HG03432 (cell line): ENCODE data around the gene GAS2L1.

Experiments used
- ATAC-seq: cut with Tn5 transposase; IDR thresholded peaks from one replicate; pipeline ENCODE4 v1.9.1; 2021; ENCODE audit warnings: mild to moderate bottlenecking, moderate library complexity; ENCODE audit not compliant: unreplicated experiment

GAS2L1 gene

DNA sequence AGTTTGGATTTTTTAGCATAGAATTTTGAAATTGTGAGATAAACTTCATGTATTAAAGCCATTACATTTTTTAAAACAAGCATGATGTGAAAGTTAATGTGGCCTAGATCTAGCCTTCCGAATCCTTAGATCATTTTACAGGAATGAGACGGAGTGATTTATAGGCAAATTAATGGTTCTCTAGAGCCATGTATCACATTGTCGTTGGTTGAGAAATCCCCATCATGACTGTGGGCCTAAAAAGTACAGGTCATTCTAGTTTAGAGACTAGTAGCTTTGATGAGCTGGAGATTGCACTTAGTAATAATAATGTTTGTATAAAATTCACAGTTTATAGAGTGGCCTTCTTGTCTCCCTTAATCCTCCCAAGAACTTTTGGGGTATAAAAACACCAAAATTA, 31.3 kb upstream of the GAS2L1 start:
- ATAC-seq: no peak

GRCh38 chr22:29275819-29276565, 30.5 kb upstream of the GAS2L1 start:
- no peak for ATAC-seq

DNA sequence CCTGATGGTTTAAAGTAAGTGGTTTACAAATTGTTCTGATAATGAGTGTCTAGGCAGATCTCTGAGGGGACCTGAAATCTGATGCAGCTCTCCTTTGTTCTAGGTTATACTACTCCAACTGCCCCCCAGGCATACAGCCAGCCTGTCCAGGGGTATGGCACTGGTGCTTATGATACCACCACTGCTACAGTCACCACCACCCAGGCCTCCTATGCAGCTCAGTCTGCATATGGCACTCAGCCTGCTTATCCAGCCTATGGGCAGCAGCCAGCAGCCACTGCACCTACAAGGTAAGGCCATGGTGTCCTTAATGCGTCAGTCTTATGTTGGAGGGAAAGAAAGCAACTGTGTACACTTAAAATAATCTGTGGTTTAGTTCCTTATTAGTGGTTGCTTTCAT, 28.5 kb upstream of the GAS2L1 start:
- ATAC-seq: no peak

GRCh38 chr22:29284196-29284595, 22.3 kb upstream of the GAS2L1 start:
- no peak for ATAC-seq

DNA sequence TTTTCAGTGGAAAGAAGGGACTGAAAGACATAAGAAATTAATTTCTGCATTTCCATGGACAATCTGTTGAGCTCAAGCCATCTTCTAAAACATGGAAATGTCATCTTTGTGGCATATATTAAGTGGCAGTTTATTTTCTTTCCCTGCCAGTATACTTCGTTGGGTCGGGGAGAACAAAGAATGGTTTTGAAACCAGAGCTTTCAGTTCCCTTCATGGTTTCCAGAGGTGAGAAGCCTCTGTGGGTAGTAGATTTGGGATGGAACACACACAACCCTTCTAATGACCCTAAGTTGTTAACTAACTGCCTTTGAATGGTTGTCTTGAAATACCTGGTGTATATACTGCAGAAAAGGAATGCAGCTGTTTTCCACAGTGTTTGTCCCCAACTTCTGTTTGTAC, 17.6 kb upstream of the GAS2L1 start:
- no peak for ATAC-seq

GRCh38 chr22:29290061-29290460, 16.4 kb upstream of the GAS2L1 start:
- no peak for ATAC-seq

DNA sequence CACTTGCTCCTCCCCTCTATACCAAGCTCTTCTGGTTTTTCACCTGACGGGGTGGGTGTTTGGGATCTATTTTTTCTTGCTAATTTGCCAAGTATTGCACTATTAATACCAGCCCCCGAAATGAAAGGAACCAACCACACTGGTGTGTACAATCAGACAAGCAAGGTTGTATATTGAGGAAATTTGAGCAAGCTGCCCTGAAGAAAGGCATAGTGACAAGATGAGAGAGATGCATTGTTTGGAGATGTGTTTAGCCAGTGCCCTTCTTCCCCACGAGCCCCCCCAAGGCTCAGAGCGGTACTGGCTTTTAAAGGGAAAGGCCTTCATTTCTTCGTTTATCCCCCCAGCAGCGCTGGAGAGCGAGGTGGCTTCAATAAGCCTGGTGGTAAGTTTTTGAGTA, 15.2 kb upstream of the GAS2L1 start:
- ATAC-seq: no peak

DNA sequence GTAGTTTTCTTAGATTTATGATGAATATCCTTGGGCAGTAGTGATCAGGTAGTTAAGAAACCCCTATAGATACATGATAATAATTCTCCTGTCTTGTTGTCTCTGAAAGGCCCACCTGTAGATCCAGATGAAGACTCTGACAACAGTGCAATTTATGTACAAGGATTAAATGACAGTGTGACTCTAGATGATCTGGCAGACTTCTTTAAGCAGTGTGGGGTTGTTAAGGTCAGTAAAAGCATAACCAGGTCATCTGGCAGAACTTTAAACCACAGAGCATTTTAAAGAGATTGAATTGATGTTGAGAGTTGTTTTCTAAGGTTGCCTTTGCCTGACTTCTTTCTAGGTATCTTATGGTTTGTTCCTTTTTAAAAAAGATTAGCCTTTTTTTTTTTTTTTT, 14.1 kb upstream of the GAS2L1 start:
- ATAC-seq: no peak

DNA sequence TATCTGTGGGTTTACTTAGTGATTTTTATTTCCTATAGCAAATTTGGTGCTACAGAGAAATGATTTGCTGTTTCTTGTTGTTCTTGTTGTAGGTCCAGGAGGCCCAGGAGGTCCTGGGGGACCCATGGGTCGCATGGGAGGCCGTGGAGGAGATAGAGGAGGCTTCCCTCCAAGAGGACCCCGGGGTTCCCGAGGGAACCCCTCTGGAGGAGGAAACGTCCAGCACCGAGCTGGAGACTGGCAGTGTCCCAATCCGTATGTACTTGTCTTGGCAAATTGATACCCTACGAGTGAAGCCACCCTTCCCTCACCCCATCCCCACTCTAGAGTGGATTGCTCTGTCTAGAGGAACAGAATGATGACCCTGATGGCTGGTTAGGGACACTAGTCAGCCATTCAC, 7.8 kb upstream of the GAS2L1 start:
- ATAC-seq: no peak

DNA sequence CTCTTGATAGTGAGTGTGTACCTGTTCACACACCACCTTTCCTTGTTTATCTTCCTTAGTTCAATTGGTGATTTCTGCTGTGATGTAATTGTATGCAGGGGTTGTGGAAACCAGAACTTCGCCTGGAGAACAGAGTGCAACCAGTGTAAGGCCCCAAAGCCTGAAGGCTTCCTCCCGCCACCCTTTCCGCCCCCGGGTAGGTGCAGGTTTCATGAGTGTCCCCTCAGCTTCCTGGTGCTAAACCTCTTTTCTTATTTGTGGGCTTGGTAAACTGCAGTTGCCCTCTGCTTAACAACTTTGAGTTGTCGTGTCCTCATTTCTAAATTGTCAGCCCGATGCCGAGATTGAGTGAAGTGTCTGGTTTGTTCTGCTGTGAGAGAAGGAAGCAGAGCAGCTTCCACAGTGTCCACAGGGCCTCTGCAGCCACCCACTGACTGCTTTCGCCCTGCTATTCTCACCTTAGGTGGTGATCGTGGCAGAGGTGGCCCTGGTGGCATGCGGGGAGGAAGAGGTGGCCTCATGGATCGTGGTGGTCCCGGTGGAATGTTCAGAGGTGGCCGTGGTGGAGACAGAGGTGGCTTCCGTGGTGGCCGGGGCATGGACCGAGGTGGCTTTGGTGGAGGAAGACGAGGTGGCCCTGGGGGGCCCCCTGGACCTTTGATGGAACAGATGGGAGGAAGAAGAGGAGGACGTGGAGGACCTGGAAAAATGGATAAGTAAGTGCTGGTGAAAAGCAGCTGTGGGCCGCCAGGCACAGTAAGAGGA, 7.1 kb upstream of the GAS2L1 start:
- ATAC-seq: no peak

DNA sequence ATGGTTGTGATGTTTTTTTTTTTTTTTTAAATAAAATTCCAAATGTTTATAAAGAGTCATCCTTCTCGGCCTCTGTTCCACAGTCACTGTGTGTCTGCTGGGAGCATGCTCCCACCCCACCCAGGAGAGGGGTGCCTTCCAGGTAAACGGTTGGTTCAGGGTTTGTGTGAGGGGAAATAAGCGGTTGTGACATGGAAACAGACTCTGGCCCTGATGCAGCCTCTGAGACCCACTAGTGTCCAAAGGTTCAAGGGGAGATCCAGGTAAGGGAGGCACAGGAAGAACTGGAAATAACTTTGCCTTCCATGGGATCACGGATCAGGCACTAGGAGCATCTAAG, 6.0 kb upstream of the GAS2L1 start:
- no peak for ATAC-seq

DNA sequence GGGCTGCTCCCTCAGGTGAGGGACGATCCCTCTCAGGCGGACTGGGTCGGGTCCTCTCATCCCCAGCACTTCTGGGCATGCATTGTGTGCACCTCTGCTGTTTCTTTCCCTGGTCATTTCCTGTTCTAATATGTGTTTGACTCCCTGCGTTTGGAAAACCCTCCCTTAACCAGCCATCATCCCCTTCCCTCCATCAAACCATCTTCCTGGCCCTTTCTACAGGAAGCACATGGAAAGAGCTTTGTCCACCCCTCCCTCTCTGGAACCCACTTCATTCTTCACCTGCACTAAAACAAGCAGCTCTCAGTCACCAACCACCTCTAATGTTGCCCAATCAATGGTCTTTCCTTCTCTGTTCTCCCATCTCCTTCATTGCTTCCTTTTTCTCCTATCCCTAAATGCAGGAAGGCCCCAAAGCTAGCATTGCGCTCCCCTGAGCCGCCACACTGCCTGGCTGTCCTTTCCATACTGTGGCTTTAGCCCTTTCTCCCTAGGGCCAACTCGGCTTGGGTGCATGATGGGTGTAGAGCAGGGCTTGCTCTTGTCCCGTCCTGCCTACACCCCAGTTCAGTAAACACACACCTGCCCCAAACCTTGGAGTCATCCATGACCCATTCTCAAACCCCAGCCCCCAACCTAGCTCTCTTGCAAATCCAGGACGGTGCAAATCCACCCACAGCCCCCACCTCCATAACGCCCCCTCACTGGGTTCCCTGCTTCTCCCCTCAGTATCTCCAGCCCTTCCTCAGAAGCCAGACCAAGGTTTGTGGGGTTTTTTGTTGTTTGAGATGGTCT, 5.4 kb upstream of the GAS2L1 start:
- no peak for ATAC-seq

- ATAC-seq: no peak
Observed at GRCh38 chr22:29301716-29302401, 4.6 kb upstream of the GAS2L1 start.

DNA sequence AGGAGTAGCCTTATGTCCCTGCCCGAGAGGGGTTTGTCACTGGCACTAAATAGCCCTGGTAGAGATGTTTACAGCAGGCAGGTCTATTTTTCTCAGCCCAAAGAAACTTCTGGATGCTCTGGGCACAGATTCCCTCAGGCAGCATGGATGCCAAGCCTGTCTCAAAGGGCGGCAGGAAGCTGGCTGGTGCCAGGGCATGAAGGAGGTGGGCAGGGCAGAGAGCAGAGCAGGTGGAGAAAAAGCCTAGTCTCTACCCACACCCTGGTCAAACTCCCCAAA, 4.1 kb upstream of the GAS2L1 start:
- ATAC-seq: no peak

DNA sequence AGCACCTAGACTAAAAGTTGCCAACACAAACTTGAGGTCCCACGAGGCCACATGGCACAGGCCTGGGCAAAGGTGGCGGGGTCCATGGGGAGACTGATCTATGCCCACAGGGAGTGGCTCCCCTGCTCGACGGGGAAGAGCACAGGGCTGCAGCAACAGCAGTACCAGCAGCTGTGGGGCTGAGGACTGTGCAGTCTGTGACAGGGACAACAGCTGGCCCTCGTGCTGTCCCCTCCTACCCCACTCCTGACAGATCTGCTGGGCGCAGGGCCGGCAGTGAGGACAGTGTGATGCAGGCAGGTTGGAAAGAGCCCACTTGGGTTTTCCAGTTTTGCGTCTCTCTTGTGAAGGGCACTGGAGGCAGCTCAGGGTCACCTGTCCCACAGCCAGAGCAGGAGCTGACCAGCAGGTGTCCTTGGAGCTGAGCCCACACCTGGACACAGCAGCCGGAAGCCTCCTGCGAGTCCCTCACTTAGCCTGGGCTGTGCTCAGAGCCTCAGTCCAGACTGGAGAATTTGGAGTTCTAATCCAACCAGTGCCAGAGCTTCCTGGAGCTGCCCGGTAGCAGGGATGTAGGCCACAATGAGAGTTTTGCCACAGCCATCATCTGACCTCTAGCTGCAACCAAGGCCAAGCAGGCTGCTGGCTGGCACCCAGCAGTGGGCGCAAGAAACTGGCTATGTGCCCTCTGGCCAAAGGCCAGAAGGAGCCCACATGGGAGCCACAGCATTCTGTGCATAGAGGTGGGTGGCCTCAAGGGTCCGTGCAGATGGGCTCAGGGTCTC, 3.6 kb upstream of the GAS2L1 start:
- no peak for ATAC-seq

DNA sequence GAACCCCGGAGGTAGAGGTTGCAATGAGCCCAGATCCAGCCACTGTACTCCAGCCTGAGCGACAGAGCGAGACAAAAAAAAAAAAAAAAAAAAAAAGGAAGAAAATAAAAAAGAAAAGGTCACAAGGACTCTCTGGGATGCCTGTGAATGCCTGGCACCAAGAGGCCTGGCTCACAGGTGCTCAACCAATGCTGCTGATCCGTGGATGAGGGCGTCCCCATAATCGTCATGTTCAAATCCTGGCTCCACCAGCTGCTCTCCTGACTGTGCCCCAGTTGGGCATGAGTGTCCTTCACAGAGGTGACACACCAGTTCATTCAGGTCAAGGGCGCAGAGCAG, 645 bp upstream of the GAS2L1 start:
- no peak for ATAC-seq

DNA sequence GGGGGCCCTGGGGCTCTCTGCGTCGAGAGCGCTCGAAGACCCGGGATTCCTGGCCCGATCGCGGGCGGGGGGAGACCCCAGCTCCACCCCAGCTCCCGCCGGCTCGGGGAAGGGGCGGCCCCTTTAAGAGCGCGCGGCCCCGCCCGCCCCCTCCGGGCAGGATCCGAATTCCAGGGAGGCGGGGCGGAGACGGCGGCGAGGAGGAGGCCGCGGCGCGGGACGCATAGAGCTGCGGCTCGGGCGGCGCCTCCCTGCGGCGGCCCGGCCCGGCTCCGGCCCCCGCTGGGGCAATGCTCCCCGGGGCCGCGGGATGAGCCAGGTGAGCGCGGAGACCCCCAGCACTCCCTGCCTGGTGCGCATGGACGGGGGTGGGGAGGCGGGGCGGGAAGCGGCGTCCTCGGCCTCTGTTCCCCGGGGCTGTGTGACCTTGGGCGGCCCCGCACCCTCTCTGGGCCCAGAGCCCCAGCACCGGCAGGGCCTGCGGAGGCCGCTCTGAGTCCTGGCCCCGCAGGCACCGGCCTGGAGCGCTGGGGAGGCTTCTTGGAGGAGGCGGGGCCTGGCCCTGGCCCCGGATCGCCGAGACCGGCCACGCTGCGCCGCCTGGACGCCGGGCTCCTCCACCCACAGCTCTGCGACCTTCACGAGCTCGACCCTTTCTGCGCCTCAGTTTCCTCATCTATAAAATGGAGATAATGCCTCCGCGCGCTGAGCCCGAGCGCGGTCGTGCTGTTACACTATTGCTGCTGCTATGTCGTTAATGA, 565 bp downstream of the GAS2L1 start:
- no peak for ATAC-seq

DNA sequence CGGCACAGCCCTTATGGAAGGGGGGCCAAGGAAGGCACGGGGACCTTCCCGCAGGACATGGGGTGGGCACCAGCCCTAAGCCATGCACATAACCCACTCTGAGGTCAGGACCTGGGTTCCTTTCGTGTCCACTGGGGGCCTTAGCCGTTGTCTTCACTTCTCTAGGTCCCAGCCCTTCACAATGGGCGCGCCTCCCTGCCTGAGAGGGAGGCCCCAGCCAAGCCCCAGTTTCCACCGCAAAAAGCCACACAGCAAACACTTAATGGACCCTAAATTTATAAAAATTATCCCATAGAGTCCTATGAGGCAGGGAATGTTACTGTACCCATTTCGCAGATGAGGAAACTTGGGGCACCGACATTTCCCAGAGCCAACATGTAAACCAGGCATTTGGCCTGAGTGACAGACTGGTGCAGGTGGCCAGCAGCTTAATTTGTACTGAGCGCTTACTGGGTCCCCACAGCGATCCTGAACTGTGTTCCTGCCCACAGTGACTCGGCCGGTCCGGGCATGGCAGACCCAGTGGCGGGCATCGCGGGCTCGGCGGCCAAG, 1.2 kb downstream of the GAS2L1 start:
- ATAC-seq: no peak

GRCh38 chr22:29308148-29308790, 1.8 kb downstream of the GAS2L1 start:
- ATAC-seq: no peak
